NCI-H460 (cell line): ENCODE results near the gene ZNF148. TPM values are rescaled to one million over a fixed set of nuclear protein-coding genes. Genes with fewer than 3 reads are reported as not detected.

Experiments
- DNase-seq: peaks from one replicate; pipeline ENCODE4 v3.0.0-alpha.2; 2016; ENCODE audit warnings: low read depth; ENCODE audit errors: extremely low read depth
- total RNA-seq: library from RNA; depleted of rRNA; stranded (reverse); fragments of >200 nt; shearing (Covaris generic); gene quantifications from 2 replicates; pipeline ENCODE4 v1.2.3, GENCODE V29; 2014

The ZNF148 gene
- total RNA-seq, 1 experiment from 2014 or later, result 20.3 TPM

GRCh38 chr3:125334675-125335560, 40.2 kb downstream of the ZNF148 start:
- DNase-seq, result no peak

GRCh38 chr3:125332504-125332903, 42.6 kb downstream of the ZNF148 start:
- no peak for DNase-seq

- no peak for DNase-seq
These were observed 43.9 kb downstream of the ZNF148 start for GRCh38 chr3:125331243-125331642.

GRCh38 chr3:125326957-125327356, 48.2 kb downstream of the ZNF148 start:
- DNase-seq, result no peak

GRCh38 chr3:125325746-125326145, 49.4 kb downstream of the ZNF148 start:
- DNase-seq, result no peak

GRCh38 chr3:125324341-125324740, 50.8 kb downstream of the ZNF148 start:
- DNase-seq, result no peak

GRCh38 chr3:125322917-125323316, 52.2 kb downstream of the ZNF148 start:
- DNase-seq, result no peak

GRCh38 chr3:125322166-125322565, 53.0 kb downstream of the ZNF148 start:
- DNase-seq, result no peak

- no peak for DNase-seq
These were observed 55.4 kb downstream of the ZNF148 start for GRCh38 chr3:125319765-125320164.

GRCh38 chr3:125318871-125319270, 56.3 kb downstream of the ZNF148 start:
- DNase-seq, result no peak

GRCh38 chr3:125318167-125318865, 56.8 kb downstream of the ZNF148 start:
- no peak for DNase-seq

- no peak for DNase-seq
These were observed 57.4 kb downstream of the ZNF148 start for GRCh38 chr3:125317761-125318160.

- no peak for DNase-seq
These were observed 58.2 kb downstream of the ZNF148 start for GRCh38 chr3:125316949-125317348.

GRCh38 chr3:125316246-125316645, 58.9 kb downstream of the ZNF148 start:
- DNase-seq, result no peak

GRCh38 chr3:125313060-125313635, 62.0 kb downstream of the ZNF148 start:
- no peak for DNase-seq

- no peak for DNase-seq
These were observed 64.5 kb downstream of the ZNF148 start for GRCh38 chr3:125310623-125311081.

GRCh38 chr3:125309476-125309875, 65.6 kb downstream of the ZNF148 start:
- no peak for DNase-seq

GRCh38 chr3:125306620-125307019, 68.5 kb downstream of the ZNF148 start:
- no peak for DNase-seq

- no peak for DNase-seq
These were observed 72.2 kb downstream of the ZNF148 start for GRCh38 chr3:125302932-125303331.

GRCh38 chr3:125300416-125300815, 74.7 kb downstream of the ZNF148 start:
- DNase-seq, result no peak

- no peak for DNase-seq
These were observed 80.7 kb downstream of the ZNF148 start for GRCh38 chr3:125294411-125294810.
